GM15510 (cell line): ENCODE data around the gene NBEAL2.

ENCODE experiments used
- POLR2A ChIP-seq: IDR thresholded peaks from 3 replicates; pipeline ENCODE4 v1.6.1; 2011; ENCODE audit warnings: borderline replicate concordance; ENCODE audit not compliant: insufficient read length; ENCODE audit errors: extremely low read depth

Gene NBEAL2

DNA sequence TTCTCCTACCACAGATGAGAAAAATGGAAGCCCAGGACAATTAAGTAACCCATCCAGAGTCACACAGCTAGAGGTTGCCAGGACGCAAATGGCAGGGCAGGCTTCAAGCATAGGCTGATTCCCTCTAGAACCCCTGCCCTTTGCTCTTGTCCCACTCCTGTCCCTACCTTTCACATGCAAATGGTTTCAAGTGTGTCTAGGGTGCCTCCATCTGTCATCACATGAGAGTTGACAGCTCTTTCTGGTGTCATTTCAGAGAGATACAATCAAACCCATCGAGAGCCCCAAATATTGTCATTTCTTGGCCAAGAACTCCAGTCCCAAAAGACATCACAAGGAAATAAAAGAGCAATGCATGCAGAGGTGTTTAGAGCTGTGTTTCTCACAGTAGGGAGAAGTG lies 26.7 kb upstream of the NBEAL2 start:
- TF ChIP-seq POLR2A = no peak

- TF ChIP-seq POLR2A = no peak
Measured at GRCh38 chr3:46953234-46954010, 26.0 kb upstream of the NBEAL2 start.

GRCh38 chr3:46954178-46954577 lies 25.3 kb upstream of the NBEAL2 start:
- TF ChIP-seq POLR2A = no peak

- no peak for TF ChIP-seq POLR2A
Measured at GRCh38 chr3:46955157-46955556, 24.3 kb upstream of the NBEAL2 start.

DNA sequence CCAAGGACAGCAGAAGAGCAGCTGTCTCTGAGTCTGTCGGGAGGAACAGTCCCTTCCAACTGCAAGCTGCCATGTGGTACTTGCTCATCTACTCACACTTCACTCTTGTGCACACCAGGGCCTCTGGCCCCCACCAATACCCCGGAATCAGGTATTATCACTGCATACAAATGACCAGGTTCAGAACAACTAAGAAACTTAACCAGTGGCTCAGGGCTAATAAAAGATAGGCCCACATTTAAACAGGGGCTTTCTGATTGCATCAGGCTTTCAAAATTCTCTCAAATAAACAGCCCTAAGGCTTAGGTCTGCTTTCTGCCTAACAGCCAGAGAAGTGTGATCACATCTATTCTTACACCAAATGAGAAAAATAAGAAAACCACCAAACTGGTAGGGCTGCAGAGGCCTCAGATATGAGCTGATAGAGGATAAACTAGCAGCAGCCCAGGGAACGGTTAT lies 23.6 kb upstream of the NBEAL2 start:
- no peak for TF ChIP-seq POLR2A

DNA sequence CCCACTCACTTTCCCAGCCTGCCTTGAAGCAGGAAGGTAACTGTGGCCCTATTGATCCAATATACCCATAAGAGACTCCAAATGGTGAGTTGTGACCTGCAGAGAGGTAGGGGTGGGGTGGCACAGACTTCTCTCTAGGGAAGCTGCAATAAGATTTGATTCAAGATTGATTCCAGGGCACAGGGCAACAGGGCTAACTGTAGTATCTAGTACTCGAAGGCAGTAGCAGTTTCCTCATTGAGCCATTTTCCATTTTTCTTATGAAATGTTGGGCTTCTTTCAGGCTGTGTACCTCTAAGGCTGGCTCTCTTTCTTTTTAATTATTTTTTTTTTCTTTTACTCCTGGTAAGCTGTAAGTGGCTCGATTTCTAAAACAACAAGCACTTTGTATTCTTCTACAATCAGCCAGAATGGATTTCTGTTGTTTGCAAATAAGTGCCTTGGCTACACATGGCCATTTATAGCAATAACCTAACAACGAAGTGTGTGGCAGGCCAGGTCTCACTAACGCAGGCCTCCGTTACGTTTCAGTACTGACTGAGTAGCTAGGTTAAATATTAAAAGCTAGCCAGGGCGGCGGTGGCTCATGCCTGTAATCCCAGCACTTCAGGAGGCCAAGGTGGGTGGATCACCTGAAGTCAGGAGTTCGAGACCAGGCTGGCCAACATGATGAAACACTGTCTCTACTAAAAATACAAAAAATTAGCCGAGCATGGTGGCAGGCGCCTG lies 22.2 kb upstream of the NBEAL2 start:
- TF ChIP-seq POLR2A = no peak

GRCh38 chr3:46958467-46959160 lies 20.9 kb upstream of the NBEAL2 start:
- TF ChIP-seq POLR2A = no peak

DNA sequence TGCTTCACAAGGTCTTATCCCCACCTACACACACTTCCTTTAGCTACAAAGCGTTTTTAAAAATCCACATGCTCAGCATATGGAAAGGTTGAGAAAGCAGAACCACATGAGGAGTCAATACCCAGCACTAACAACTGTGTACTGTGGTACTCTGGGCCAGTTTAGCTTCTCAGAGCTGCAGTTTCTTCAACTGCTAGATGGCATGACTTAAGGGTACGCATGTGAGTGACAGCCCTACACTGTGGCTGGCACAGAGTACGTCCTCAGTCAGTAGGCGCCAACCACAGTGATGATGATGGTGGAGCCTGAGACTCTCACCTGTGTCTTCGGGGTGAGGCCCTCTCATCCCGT lies 20.3 kb upstream of the NBEAL2 start:
- TF ChIP-seq POLR2A = no peak

DNA sequence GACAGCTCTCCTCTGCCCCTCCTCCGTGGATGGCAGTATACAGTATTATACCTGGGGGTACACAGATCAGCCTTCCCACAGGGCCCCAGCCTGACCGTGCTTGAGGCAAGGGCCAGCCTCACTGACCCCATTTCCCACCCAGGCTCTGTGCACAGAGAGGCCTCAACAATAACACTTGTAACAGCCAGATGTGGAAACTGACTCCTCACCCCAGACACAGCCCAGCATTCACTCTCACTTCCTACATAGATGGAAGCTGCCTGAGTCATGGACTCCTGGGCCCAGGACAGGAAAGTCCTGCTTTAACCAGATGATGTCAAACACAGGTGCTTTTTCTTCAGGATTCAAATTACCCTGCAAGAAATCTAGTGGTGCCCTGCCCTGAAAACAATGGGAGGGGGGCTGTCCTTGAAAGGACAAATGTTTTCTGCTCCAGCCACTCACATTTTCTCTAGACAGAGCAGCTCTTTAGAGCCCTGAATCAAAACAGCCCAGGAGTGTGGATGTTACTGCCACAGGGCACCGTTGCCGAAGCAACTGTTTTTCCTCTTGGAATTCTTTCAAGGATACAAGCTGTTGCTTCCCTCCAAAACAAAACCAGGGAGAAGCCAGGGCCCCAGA lies 19.3 kb upstream of the NBEAL2 start:
- no peak for TF ChIP-seq POLR2A

DNA sequence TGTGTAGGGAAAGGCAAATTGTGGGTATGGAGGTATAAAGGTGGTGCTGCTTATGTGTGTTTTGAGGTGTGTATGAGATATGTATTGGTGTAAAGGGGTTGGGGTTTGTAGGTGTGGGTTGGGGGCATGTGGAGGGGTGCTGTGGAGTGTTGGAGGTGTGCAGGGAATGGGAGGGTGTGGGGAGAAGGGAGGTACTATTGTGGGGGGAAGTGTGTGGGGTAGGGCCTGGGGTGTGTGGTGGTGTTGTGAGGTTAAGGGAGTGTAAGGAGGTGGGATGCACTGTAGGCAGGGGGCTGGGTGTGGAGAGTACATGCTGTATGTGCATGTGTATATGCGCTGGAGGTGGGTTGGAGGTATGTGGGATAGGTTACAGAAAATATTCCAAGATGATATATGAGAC lies 18.6 kb upstream of the NBEAL2 start:
- no peak for TF ChIP-seq POLR2A

DNA sequence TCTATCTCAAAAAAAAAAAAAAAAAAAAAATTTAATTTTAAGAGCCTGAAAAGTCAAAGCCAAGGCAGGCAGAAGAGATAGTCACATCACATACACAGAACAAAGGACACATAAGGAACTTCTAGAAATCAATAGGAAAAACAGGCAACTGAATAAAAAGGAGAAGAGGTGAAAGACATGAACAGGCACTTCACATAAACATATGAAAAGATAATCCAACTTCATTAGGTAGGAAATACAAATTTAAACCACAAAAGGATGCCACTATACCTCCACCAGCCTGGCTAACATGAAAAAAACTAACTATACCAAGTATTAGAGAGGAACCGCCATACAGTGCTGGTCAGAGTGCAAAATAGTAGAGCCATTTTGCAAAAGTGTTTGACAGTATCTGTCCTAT lies 17.0 kb upstream of the NBEAL2 start:
- no peak for TF ChIP-seq POLR2A

GRCh38 chr3:46962990-46963389 lies 16.5 kb upstream of the NBEAL2 start:
- no peak for TF ChIP-seq POLR2A

GRCh38 chr3:46965151-46965550 lies 14.3 kb upstream of the NBEAL2 start:
- TF ChIP-seq POLR2A = no peak

GRCh38 chr3:46966811-46967210 lies 12.7 kb upstream of the NBEAL2 start:
- no peak for TF ChIP-seq POLR2A
